GM19025 (cell line): Measurements from ENCODE around the gene CD109.
"Not testable (repeated sequence)": the region's sequence is repeated elsewhere in the genome, so short reads cannot be mapped to it uniquely, and the experiment has no call there.

Experiments
- ATAC-seq: cut with Tn5 transposase; IDR thresholded peaks from one replicate; pipeline ENCODE4 v1.9.1; 2021; ENCODE audit warnings: mild to moderate bottlenecking, low read depth, moderate library complexity; ENCODE audit not compliant: unreplicated experiment

The CD109 gene

DNA sequence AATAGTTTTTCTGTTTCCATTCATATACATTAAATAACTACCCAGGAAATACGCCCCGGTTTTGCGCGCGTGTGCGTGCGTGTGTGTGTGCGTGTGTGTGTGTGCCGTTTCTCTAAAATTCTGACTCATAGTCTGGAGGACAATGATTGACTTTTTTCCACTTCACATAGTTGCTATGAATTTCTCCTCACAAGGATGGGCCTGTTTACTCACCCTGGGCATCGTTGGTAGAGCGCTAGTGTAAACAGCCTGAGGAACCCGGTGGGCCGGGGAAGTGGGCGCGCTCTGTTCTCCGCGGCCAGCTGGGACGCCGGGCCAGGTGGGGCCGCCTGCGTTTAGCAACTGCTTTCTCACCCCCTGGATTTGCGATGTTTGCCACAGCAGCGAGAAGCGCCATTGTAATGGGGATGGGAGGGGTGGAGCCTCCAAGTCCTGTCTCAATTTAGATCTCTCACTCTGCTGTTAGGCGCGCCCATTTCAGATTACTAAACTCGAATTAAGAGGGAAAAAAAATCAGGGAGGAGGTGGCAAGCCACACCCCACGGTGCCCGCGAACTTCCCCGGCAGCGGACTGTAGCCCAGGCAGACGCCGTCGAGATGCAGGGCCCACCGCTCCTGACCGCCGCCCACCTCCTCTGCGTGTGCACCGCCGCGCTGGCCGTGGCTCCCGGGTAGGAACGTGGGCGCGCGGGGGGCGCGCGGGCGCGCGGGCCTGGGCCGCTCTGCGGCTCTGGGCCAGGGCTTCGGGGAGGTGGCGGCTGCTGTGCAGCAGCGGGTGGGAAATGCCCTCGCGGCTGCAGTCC, at the start of gene CD109:
Gene CD109, plus strand, starts transcription at position 585 of the 803 bp plus-strand sequence. Its CDS starts 13 bp downstream, at position 598.
- peak; percentile 57 for ATAC-seq

DNA sequence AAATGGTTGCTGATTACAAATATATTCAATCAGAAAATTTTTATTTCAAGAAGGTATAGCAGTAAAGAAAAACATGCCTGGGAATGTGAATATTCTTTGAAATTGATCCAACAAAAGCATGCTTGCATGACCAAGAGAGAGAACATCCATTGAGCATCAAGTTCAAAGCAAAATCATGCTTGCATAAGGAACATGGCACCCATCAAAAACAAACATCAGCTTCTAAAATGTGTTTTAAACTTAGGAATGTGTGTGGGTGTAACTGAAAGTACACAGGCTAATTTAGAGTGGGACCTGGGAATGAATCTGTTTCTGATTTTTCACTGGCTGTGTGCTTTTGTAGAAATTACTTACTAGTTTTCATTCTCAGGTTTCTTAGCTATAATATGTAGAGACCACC, 47.8 kb upstream of the CD109 start:
- ATAC-seq, result no peak

DNA sequence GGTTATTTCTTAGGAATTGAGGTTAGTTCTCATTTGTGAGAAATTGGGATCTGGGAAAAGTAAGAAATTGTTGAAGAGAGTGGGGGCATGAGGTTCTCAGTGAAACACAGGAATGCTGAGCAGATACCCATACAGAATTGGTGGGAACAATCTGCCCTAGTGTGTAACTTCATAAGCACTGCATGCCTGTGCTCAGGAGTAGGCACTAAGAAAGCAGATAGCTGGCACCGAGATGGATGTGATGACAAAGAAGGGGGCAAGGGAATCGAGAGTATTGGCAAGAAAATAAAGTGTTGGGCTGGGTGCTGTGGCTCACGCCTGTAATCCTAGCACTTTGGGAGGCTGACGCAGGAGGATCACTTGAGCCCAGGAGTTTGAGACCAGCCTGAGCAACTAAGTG, 46.2 kb upstream of the CD109 start:
- no peak for ATAC-seq

DNA sequence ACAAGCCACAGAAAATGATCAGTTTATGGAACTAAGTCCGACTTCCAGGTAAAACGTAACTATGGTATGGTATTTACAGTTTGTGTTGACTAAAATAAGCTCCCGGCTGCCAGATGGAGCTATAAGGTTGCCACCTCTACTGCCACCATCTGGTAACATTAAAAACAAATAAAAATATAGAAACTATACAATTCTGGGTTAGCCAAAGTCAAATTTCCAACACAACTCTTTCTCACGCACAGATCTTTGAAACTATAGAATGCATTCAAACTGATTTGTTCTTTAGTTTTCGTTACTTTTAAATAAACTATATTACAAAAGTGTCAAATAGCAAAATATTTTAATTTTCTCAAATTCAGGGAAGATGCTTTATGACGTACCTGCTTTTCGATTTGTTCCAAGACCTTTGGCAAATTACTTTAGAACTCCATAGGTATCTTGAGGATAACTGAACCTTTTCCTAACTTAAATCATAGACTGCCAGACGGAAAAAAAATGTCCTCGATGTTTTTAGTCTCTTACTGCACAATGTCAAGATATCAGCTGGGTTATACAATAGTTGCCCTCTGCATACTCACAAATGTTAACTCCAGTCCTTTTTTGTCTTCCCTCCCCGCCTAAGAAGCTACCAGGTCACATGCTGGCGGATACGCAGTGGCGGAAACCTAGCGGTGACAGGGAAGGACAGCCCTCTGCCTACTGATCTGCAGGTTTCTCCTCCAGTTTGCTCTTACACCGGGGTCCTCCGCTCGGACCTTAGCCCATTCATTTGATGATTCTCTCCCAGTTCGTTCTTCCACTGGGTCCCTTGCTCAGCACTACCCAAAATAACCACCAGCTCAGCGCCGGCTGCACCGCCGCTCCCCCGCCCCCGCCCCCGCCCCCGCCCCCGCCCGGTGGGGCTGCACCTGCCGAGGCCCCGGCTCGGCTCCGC, 43.1 kb upstream of the CD109 start:
- peak; percentile 27 for ATAC-seq

DNA sequence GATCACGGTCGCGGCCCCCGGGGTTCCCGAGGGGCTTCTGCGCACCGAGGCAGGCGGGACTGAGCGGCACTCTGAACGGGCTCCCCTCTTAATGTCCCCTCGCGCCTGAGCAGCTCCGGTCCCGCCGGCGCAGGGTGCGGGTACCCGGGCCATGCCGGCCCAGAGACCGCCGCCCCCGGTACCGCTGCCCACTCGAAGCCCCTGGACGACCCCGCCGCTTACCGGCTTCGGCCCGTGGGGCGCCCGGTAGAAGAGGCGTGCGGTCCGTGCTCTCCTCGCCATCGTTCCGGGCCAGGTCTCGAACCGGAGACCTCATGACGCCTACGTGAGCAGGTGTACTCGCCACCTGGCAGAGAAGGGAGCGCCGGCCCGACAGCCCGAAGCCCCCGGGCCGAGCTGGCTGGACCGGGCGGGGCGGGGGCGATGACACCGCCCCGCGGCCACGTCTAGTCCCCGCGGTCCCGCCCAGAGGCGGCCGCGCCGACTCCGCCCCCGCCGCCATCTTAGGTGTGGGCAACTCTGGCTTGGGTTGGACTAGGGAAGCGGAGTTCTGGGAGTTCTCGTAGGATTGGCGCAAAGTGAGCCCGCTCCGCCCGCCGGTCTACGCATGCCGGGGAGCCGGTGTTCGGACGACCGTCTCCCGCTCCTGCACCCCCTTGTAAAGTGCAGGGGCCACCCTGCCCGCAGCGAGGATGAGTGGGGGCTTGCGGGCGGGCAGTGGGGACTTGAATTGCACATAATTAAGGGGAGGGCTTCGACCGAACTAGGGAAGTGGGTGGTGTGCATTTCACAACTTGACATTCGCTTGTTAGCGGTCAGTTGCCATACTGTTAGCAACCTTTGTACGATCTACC, 42.2 kb upstream of the CD109 start, which contains the start of gene SLC17A5:
Gene SLC17A5, minus strand, starts transcription at position 422 of the 854 bp plus-strand sequence. Its CDS starts 106 bp downstream, at position 316.
- ATAC-seq, result peak; percentile 91

DNA sequence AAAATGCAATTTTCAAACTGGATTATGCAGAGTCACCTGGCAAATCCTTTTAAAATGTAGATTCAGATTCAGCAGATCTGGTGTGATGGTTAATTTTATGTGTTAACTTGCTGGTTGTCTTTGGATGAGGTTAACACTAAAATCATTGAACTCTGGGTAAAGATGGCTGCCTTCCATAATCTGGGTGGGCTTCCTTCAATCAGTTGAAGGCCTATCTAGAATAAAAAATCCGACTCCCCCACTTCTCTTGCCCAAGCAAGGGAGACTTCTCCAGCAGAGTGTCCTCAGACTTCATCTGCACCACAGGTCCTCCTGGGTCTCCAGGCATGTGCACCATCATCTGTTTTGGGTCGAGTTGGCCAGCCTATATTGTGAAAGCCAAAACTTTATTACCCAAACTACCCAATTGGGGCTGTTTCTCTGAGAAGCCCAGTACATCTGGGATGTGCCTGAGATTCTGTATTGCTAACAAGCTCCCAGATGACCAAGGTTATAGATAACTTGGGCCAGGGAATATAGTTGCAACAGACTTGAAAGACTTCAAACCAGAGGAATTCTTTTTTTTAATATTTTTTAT, 40.6 kb upstream of the CD109 start:
- no peak for ATAC-seq

DNA sequence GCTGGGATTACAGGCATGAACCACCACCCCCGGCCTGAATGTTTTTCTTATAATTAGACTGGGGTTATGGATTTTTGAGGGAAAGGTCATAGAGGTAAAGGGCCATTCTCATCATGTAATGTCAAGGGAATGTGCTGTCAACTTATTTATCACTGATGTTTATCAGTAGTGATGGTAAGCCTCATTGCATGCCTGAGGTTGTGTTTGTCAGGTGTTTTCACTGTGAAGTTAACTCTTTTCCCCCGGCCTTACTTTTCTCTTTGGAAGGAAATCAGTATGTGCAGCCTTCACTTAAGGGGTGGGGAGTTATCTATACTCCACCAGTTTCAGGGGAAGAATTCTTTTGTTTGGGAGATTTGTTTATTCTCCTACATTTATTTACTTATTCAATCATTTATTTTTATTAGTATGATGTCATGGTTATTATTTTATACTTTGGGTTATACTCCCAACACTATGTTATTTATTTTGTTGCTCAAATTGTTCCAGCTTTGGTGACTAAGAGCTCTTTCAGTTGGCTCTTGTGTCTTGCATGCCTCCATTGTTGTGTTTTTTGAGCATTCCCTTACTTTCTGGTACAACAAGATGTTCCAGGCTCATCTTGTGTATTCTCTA, 39.4 kb upstream of the CD109 start:
- ATAC-seq, result no peak

DNA sequence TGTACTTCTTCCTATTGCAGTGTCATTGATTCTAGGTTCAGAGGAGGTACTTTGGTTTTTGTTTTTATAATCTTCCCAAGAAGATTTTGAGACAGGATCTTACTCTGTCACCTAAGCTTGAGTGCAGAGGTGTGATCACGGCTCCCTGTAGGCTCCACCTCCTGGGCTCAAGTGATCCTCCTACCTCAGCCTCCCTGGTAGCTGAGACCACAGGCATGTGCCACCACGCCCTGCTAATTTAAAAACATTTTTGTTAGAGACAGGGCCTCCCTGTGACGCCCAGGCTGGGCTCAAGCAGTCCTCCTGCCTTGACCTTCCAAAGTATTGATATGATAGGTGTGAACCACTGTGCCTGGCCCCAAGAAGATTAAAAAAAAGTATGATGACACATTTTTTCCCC, 38.8 kb upstream of the CD109 start:
- ATAC-seq, result no peak

DNA sequence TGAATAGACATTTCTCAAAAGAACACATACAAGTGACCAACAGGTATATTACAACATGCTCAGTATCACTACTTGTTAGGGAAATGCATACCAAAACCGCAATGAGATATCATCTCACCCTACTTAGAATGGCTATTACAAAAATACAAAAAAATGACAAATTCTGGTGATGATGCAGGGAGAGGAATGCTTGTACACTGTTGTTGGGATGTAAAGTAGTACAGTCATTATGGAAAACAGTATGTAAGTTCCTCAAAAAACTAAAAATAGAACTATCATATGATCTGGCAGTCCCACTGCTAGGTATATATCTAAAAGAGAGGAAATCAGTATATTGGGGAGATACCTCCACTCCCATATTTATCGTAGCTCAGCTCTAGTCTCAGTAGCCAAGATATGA, 31.3 kb upstream of the CD109 start:
- ATAC-seq, result no peak

DNA sequence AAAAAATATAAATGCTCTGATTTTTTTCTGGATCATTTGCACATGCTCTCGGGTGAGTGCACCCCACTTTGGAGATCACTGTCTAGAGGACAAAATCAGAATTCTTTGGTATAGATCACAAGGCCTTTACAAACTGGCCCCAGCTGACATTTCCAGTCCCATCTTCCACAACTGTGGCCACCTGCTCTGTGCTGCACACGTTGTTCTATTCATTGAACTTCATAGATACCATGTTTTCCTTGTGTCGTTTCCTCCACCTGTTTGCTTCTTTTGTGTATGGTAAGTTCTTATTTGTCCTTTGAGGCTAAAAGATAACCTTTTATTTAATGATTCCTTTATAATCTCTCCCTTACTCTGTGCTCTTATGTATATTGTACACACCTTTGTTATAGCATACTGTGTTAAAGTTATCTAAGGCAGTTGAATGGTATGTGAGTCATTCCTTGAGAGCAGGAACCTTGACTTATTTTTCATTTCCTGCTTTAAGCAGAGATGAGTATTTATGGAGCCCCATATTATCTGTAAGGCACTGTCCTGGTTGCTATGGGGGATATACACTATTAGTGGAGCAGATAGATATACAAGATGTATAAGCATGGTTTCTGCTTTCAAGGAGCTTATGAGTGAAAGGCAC, 30.2 kb upstream of the CD109 start:
- ATAC-seq, result no peak

DNA sequence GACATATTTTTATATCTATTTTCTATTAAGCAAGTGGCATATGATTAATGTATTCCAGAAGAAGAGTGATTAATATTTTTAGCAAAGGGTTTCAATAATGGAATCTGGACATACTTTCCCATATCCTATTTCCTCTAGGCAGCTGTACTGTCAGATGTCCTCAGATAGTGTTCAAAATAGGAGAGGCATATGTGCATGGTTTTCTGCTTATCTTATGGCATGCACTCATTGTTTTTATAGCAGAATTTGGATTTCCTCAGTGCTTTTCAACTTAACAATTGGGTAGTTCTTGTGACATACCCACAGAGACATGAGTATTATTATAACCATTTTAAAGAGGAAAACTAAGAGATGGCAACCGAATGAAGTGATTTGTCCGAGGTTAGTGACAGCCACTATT, 29.6 kb upstream of the CD109 start:
- no peak for ATAC-seq

DNA sequence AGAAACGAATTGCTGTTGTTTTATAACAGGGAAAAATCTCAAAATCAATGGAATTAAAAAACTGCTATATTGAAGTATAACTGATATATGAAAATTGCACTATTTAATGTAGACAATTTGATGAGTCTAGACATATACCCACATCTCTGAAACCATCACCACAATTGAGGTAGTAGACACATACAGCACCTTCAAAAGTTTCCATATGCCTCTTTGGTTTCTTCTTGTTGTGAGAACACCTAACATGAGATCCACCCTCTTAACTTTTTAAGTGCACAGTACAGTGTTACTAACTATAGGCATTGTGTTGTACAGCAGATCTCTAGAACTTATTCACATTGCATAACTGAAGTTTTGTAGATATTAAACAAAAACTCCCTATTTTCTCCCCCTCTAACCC, 28.2 kb upstream of the CD109 start:
- no peak for ATAC-seq

DNA sequence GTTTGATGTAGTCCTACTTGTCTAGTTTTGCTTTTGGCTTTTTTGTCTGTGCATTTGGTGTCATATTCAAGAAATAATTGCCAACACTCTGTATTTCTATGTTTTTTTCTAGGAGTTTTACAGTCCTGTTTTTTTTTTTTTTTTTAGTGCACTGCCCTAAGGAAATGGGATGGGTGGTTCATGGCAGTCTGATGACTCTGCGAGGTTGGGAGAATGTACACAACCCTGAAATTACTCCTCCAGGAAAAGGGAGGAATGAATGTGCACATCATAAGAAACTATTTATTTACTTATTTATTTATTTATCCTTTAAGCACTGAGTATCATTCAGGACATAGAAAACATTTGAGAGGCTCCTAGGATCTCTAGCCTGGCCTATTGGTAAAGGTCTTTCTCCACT, 27.0 kb upstream of the CD109 start:
- no peak for ATAC-seq

DNA sequence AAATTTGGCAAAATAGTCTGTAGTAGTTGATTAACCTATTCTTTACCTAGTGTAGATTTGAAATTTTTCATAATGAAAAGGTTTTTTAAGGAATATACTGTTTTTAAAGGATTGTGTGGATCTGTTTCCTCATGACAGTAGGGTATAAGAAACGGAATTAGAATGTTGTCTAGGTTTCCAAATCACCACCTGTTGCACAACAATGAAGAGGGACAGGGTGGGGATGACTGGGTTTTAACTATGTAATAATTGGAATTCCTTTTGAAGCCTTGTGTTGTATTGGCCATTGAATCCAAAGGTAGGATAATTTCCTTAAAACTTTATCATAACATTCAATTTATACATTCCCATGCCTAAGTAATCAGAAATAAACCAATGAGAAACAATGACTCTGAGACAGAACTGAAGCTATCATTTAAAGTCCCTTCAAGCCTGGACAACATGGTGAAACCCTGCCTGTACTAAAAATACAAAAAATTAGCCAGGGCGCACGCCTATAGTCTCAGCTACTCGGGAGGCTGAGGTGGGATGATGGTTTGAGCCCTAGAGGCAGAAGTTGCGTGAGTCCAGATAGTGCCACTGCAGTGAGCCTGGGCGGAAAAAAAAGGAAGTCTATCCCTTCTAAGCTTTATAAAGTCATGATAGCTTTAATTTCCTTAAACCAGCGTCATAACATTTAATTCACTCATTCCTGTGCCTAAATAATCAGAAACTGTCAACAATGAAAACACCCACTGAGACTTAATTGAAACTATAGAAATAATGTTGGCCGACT, 23.9 kb upstream of the CD109 start:
- no peak for ATAC-seq

DNA sequence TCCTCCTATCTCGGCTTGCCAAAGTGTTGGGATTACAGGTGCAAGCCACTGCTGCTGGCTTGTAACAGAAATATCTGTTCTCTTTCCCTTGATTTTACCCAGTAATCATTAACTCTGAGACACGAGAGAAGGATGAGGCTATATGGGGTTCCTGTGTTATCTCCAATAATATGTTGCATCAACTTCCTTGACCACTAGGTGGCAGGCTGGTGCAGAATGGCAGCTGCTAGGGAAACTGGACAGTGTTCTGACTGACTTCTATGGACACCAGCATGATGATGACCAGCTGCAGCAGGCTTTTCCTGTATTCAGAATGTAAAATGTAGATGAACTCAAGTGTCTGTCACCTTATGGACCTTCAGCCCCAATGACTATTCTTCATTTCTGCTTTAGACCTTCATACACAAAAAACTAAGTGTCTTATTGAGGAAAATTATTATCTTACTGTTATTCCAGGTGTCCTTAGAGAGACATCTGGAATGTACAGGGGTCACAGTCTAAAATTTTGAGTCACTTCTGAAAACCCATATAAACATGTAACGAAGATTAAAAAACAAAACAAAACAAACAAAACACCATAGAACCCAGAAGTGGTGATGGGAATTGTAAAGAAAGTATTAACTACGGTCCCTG, 20.4 kb upstream of the CD109 start:
- ATAC-seq, result peak; percentile 96

DNA sequence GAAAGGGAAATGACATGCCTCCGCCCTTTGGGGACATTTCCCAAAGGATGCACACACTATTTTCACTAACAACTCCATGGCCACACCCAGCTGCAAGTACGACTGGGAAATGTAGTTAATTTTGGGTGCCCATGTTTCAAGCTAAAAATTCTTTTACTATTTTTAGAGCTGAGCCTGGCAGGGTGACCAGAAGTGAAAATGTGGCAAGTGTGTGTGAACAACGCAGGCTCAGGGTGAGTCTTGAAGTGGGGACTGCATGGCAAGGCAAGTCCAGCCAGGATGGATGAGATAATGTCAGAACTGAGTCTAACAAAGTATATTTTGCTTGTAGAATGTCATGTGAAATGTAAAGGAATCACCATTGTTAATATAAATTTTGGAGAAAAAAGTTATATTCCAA, 17.0 kb upstream of the CD109 start:
- no peak for ATAC-seq

DNA sequence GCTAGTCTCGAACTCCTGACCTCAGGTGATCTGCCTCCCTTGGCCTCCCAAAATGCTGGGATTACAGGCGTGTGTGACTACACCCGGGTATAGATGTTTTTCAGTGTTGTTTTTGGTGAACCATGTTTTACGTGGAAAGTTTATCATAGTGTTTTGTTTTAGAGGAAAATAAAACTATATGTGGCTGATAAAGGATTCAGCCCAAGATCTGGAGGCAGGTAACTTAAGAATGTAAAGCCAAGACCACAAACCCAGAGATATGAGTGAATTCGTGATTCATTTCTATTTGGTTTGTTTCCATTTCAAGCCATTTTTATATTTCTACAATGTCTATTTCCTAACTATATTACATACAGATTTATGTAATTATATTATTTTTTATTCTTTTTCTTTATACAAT, 16.2 kb upstream of the CD109 start:
- not testable (repeated sequence) for ATAC-seq

DNA sequence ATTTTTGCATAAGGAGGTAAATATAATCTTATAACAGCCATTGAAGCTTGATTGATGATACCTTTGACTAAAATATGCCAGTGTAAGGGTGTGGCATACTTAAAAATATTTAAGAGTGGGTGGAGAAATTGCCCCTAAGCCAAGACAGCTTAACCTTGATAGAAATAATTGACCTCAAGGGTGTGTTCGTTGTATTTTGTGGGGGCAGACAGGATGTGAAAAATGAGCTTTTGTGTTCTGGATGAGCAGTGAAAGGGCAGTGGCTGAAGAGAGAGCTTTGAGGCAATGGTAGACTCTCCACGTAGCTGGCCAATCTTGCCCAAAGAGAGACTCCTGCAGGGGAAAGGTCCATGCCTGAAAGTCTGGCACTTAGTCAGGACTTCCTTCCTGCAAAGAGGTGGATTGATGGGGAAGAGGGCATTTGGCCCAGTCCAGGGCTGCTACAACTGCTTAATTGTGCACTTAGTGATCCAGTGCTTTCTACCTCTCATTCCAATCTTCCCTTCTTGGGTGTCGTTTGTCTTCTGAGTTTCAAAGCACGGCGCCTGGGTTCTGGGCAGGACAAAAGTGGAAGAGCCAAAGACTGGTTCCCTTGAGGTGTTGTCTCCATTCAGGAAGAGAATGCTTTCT, 15.6 kb upstream of the CD109 start:
- ATAC-seq, result no peak
